GM12801 (cell line): Measurements from ENCODE around the gene KLHDC3.

Source experiments
- TF ChIP-seq, protein P1 (sequence below): IDR thresholded peaks from one replicate; pipeline ENCODE4 v1.5.1; 2011; ENCODE audit warnings: control low read depth; ENCODE audit not compliant: insufficient read length; ENCODE audit errors: extremely low read depth

Gene KLHDC3

DNA sequence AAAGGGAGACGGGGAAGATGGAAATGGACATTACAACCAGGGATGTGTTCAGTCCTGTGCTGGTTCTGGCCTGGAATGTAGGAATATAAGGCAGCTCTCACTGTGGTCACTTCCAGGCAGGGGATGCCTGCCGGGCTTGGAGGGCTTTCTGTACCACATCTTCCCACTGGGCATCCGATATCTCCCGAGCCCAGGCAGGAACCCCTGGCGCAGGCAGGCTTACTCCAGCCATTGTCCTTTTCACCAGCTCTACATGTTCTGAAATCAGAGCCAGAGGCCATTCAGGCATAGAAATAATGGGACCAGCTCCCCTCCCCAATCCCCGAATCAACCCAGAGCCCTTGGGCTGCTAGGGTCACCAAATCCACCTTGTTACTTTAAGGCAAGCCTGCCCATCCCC is 1.7 kb upstream of the KLHDC3 start:
- TF ChIP-seq, protein P1, sequence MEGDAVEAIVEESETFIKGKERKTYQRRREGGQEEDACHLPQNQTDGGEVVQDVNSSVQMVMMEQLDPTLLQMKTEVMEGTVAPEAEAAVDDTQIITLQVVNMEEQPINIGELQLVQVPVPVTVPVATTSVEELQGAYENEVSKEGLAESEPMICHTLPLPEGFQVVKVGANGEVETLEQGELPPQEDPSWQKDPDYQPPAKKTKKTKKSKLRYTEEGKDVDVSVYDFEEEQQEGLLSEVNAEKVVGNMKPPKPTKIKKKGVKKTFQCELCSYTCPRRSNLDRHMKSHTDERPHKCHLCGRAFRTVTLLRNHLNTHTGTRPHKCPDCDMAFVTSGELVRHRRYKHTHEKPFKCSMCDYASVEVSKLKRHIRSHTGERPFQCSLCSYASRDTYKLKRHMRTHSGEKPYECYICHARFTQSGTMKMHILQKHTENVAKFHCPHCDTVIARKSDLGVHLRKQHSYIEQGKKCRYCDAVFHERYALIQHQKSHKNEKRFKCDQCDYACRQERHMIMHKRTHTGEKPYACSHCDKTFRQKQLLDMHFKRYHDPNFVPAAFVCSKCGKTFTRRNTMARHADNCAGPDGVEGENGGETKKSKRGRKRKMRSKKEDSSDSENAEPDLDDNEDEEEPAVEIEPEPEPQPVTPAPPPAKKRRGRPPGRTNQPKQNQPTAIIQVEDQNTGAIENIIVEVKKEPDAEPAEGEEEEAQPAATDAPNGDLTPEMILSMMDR, result no peak

DNA sequence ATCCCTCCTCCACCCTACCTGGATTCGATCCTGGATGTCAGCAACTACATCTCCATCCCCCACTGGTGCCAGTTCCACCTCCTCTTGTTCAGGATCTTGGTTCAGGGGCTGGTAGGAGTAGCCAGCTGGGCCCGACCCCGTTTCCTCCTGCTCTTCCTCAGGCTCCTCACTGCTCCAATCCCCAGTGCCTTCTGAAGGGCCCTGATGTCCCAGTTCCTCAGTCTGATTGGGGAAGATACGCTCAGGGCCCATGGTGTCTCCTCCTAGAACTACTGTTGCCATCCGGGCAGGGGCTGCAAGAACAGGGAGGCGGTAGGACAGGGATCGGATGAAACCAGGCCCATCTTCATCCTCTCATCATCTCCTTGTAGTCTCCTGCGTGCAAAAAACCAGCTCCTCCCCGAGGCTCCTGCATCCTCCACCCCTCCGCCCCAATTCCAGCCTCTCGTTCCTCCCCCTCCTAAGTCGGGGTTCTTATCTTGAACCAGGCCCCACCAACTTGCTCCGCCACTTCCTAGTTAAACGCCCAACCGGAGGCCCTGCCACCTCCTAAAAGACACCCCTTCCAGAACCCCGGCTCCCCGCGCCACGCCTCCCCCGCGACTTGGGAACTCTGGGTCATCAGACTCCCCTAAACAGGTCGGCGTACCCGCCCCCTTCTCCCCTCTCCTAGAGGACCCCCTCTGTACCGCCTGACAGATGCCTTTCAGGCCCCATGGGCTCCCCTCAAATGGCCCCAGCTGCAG is 779 bp upstream of the KLHDC3 start:
- TF ChIP-seq, protein P1, result no peak

DNA sequence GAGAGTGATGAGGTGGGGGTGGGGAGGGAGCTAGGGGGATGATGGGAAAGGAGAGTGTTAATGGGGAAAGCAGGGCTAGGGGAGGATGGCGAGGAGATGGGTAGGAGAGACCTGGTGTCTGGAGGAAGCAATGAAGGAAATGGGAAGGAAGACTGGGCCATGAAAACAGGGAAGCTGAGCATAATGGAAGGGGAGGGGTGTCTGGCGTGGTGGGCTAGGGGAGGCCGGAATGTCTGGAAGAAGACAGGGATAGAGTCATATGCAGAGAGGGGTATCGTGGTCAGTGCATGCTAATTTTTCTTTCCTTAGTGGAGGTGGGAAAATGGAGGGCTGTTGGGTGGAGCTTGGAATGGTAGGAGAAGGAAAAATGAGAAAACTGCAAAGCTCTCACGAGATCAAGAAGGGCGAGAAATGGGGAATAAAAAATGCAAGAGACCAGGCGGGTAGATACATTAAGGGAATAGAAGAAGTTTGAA is 423 bp downstream of the KLHDC3 start:
- TF ChIP-seq, protein P1, result no peak

DNA sequence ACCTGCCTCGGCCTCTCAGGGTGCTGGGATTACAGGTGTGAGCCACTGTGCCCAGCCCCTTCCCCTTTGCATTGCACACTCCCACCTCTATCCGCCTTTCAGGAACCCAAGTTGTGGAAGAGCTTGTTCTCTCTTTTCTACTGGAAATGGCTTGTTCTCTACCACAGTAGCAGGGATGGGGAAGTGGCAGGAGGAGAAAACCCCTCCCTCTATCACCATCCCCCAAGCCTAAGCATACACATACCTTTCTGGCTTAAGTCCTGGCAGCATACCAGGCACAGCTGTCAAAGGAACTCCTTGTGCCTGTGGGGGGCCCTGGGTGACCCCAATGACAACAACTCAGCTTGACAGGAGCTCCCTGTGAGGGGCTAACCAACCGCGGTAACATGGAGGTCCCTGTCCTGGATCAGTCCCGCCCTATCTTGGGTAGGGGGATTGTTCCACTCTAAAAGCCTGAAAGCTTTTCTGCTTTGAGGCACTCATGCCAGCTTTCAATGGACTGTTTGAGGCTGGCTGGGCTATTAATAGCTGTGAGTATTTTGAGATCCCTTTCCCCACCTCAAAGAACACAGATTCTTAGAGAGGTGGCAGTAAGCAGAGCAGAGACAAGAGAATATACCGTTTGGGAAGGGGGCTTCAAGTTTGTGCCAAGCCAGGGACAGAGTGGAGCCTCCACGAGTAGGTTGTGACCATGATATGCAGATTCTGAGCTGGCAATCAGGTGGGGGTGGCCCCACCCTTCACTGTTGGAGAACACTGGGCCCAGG is 2.3 kb downstream of the KLHDC3 start:
- TF ChIP-seq, protein P1, result no peak

GRCh38 chr6:43016943-43017334 is 2.9 kb downstream of the KLHDC3 start:
- TF ChIP-seq, protein P1, result no peak

DNA sequence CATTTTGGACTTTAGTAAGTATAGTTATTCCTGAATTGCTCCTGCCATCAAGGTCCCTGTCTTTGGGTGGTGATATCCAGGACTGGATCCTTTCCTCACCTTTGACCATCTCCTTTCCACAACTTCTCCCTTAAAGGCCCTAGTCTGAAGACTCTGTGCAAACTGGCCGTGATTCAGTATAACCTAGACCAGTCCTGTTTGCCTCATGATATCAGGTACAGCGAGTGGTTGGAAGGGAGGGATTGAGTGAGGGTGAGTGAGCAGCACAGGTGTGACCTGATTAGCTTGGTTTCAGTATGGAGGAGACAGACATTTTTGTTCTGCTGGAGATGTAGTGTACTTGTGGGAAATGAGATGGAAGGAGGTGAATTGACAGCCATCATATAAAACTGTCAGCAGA is 5.1 kb downstream of the KLHDC3 start:
- TF ChIP-seq, protein P1, result no peak

GRCh38 chr6:43020052-43020705 is 6.1 kb downstream of the KLHDC3 start:
- TF ChIP-seq, protein P1, result no peak
